Stimulated activated CD4-positive, alpha-beta T cell treated with anti-CD3 and anti-CD28 coated beads, Interleukin-1b, Interleukin-23, amount 100 ng/mL, for 48 hours (primary cell): ENCODE data around the gene RAI1.

Source experiments
- DNase-seq: peaks from one replicate; pipeline ENCODE4 v3.0.0-alpha.2; 2020

The RAI1 gene

DNA sequence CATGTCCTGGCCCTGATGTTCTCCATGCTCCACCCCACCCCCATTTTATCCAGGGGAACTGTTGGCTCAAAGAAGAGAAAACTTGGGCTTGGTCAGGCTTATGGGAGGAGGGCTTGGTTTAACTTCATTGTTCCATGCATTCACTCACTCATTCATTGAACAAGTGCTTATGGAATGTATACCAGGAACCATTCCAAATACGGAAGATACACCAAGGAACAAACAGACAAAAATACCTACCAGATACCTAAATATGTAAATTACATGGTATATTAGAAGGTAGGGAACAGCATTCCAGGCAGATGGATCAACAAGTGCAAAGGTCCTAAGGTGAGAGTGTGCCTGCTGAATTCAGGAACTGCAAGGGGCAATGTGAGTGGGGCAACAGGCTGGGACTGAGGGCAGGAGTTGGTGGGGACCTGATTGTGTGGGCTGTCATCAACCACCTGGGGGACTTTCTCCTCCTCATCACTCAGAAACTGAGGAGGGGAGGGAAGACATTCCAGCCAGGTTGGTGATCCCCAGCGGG is 39.9 kb downstream of the RAI1 start:
- no peak for DNase-seq

- no peak for DNase-seq
These were observed 41.0 kb downstream of the RAI1 start for GRCh38 chr17:17722081-17722905.

GRCh38 chr17:17722906-17723353 is 41.7 kb downstream of the RAI1 start:
- no peak for DNase-seq

GRCh38 chr17:17723354-17724261 is 42.4 kb downstream of the RAI1 start:
- no peak for DNase-seq

DNA sequence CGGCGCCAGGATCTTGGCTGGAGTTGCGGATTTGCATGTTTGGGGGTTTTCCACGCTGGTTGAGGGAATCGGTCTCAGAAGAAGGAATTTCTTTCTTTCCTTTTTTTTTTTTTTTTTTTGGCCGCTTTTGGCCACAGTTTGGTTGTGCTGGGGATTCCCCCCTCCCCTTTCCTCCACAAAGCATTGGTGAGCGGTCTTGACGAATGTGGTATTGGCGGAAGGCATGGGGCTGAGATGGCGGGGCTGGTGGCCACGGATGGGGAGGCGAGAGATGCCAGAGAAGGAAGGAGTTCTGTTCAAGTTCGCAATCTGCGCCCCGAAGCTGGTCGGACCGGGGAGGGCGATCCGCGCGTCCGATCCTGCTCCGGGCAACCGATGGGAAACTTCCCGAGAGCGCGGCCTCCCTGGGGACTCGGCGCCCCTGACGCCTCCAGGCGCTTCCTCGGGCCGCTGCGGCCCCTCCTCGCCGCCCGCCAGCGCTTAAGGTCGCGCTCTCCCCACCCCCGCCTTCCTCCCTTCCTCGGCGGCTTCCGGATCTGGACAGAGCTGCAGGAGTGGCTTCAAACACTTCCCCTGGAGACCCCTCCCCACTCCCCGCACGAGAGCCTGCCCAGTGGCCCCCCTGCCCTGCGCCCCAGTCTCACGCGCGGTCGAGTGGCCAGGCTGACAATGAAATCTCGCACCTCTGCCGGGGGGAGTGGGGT is 43.2 kb downstream of the RAI1 start:
- no peak for DNase-seq

GRCh38 chr17:17725011-17725751 is 43.9 kb downstream of the RAI1 start:
- DNase-seq = no peak

- DNase-seq = no peak
These were observed 44.6 kb downstream of the RAI1 start for GRCh38 chr17:17725752-17726457.

GRCh38 chr17:17726458-17727060 is 45.3 kb downstream of the RAI1 start:
- DNase-seq = no peak

DNA sequence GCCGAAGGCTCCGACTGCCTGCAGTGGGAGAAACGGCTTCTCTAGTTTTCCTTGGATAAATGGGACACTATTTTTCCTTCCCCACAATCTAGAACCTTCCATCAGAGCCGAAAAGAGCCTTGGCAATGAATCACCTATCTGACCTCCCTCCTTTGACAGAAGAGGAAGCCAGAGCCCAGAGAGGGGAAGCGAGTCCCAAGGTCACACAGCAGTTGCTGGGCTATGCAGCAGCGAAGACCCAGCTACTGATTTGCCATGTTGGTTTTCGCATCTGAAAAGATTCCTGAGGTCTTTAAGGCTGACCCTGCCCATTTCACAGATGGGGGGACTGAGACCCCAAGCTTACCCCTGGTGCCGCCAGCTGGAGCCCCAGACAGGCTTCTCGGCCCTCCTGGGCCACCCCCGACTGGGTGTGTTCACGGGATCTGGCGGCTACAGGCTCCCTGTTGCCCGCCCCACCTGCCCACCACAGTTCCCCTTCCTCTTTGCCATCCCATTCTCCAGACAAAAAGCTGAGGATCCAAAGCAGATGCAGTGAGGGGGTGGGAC is 45.9 kb downstream of the RAI1 start:
- no peak for DNase-seq

GRCh38 chr17:17728146-17728545 is 46.9 kb downstream of the RAI1 start:
- no peak for DNase-seq

- DNase-seq = no peak
These were observed 47.4 kb downstream of the RAI1 start for GRCh38 chr17:17728550-17729251.

GRCh38 chr17:17729620-17730249 is 48.5 kb downstream of the RAI1 start:
- peak; percentile 50 for DNase-seq

DNA sequence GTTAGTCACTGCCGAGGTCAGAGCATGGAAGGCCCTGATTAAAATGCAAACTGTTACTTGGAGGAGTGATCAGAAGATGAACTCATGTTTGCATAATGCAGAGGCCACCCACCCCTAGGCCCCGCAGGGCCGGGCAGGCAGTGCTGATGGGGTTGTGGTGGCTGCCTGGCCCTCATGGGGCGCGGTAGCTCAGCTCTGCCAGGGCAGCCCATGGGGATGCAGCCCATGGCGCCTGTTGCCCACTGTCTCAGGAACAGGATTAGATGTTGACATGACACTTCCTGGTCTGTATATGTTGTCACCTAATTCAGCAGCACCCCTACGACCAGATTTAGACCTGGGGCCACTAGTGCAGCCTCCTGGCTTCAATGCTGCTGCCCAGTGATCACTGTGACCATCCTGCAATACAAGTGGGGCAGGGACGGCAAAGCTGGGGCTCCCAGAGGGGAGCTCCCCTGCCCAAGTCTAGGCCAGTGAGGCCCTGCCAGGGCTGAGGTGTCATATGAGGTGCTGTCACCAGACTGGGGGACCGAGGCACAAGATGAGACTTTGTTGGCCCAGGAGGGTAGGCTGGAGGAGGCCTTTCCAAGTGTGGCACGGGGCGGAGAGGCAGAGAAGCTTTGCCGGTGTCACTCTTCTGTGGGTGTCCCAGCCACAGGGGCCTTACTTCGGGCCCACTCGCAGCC is 49.1 kb downstream of the RAI1 start:
- DNase-seq = no peak

GRCh38 chr17:17732444-17732843 is 51.2 kb downstream of the RAI1 start:
- DNase-seq = no peak

DNA sequence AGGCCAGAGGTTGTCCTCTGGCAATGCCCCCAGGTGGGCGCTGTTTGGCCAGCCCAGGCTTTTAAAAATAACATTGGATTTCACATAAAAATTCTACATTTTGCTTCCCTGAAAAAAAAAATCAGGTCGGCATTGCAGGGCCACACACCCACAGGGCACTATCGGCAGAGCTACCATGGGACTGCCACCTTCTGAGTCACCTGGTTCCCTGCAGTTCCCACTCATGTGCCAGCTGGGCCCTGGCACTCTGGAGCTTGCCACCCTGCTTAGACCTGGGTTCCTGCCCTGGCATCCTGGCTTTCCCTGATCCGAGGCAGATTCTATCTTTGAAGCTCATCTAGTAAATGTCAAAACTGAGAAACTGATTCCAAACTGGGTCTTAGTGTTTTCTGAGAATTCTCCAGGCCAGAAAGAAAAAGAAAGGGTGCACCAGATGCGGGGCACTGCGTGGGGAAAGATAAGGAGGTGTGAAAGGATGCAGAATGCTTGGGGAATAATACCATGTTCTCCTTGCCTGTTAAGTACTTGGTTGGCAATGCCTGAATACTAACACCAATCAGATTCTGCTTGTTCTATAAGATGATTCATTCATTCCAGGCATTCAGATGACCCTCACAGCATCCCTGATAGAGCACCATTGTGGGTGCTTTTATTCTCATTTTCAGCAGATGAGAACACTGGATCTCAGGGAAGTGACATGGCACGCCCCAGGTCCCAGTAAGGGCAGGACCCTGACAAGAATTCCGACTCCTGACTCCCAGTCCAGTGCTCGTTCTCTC is 51.8 kb downstream of the RAI1 start:
- DNase-seq = no peak

GRCh38 chr17:17736205-17737183 is 55.2 kb downstream of the RAI1 start:
- no peak for DNase-seq
